Measurements from ENCODE around the gene RAB3IL1. TPM values are rescaled to one million over a fixed set of nuclear protein-coding genes. Genes with fewer than 3 reads are reported as not detected.

The RAB3IL1 gene
- total RNA-seq, 4 donors from 2014 or later = 6.1 to 10.9 (median 7.8) TPM

GRCh38 chr11:61949169-61950034 is 32.0 kb upstream of the RAB3IL1 start:
- peak; percentile 82 to 95 for DNase-seq (ENCODE audit: low spot score in 2 of 2)
- intact Hi-C loops (cut with DNase I; ENCODE audit: low total_unique reads) = loop anchor here (5.0 kb wide), 1 partner anchor 52 kb away; no protein-coding TSS in a partner anchor
- TF ChIP-seq POLR2A (IDR thresholded peaks at IDR 0.05) (no peak), CTCF (IDR thresholded peaks at IDR 0.05) (no peak)
- 36 to 47% methylated on average over 9 of the region's 9 CpGs for WGBS, 2 donors
- no peak overlapping the region for H3K4me3 ChIP-seq (ENCODE audit: low read depth, poor library complexity, severe bottlenecking)

GRCh38 chr11:61948505-61948904 is 31.1 kb upstream of the RAB3IL1 start:
- TF ChIP-seq CTCF (IDR thresholded peaks at IDR 0.05) (no peak), POLR2A (IDR thresholded peaks at IDR 0.05) (no peak)
- WGBS, 2 donors = 82 to 85% methylated on average over 7 of the region's 7 CpGs
- H3K4me3 ChIP-seq (ENCODE audit: low read depth, poor library complexity, severe bottlenecking) = no peak overlapping the region
- intact Hi-C loops (cut with DNase I; ENCODE audit: low total_unique reads) = loop anchor here (5.0 kb wide), 1 partner anchor 51 kb away; no protein-coding TSS in a partner anchor
- no peak for DNase-seq (ENCODE audit: low spot score in 2 of 2)

GRCh38 chr11:61947486-61948210 is 30.3 kb upstream of the RAB3IL1 start:
- 7 to 8% methylated on average over 7 to 8 of the region's 8 CpGs for WGBS, 2 donors
- H3K4me3 ChIP-seq (ENCODE audit: low read depth, poor library complexity, severe bottlenecking) = no peak overlapping the region
- peak; percentile 92 to 98 for DNase-seq (ENCODE audit: low spot score in 2 of 2)
- no peak for TF ChIP-seq POLR2A (IDR thresholded peaks at IDR 0.05)
- peak in 1 of 3 donors; percentile 80 for TF ChIP-seq CTCF (IDR thresholded peaks at IDR 0.05)
- intact Hi-C loops (cut with DNase I; ENCODE audit: low total_unique reads) = loop anchor here (5.0 kb wide), 1 partner anchor 50 kb away; no protein-coding TSS in a partner anchor

GRCh38 chr11:61946894-61947293 is 29.5 kb upstream of the RAB3IL1 start:
- intact Hi-C loops (cut with DNase I; ENCODE audit: low total_unique reads) = loop anchor here (5.0 kb wide), 1 partner anchor 50 kb away; no protein-coding TSS in a partner anchor
- no peak for TF ChIP-seq CTCF (IDR thresholded peaks at IDR 0.05)
- TF ChIP-seq POLR2A (IDR thresholded peaks at IDR 0.05) = no peak
- DNase-seq (ENCODE audit: low spot score in 2 of 2) = no peak
- no peak overlapping the region for H3K4me3 ChIP-seq (ENCODE audit: low read depth, poor library complexity, severe bottlenecking)
- WGBS, 2 donors = 93 to 96% methylated on average over 5 of the region's 5 CpGs

- TF ChIP-seq POLR2A (IDR thresholded peaks at IDR 0.05) = no peak
- no peak for TF ChIP-seq CTCF (IDR thresholded peaks at IDR 0.05)
- DNase-seq (ENCODE audit: low spot score in 2 of 2) = peak in 1 of 2 donors; percentile 79
- 94% methylated on average over 13 of the region's 13 CpGs for WGBS, 2 donors
- intact Hi-C loops (cut with DNase I; ENCODE audit: low total_unique reads) = loop anchor here (5.0 kb wide), 1 partner anchor 48 kb away; no protein-coding TSS in a partner anchor
- H3K4me3 ChIP-seq (ENCODE audit: low read depth, poor library complexity, severe bottlenecking) = no peak overlapping the region
These were observed 27.8 kb upstream of the RAB3IL1 start for GRCh38 chr11:61945191-61945590.
